Left kidney (tissue), 2 donors: Measurements from ENCODE around the gene EDARADD. TPM values are rescaled to one million over a fixed set of nuclear protein-coding genes. Genes with fewer than 3 reads are reported as not detected.

Experiments used
- DNase-seq: peaks from one replicate; pipeline ENCODE4 v3.0.0-alpha.2; 2013
- polyA plus RNA-seq: library from polyadenylated mRNA; unstranded; fragments of 120-200 nt; gene quantifications from one replicate; pipeline ENCODE4 v1.2.1, GENCODE V29; 2013; ENCODE audit not compliant: insufficient read length

EDARADD gene
- polyA plus RNA-seq, 1 donor = 8.2 TPM

- DNase-seq = no peak
Measured at GRCh38 chr1:236514703-236515442, 120.8 kb downstream of the EDARADD start.

- no peak for DNase-seq
Measured at GRCh38 chr1:236515443-236515958, 121.4 kb downstream of the EDARADD start.

GRCh38 chr1:236516929-236517704 is 123.0 kb downstream of the EDARADD start:
- no peak for DNase-seq

- no peak for DNase-seq
Measured at GRCh38 chr1:236518322-236518721, 124.2 kb downstream of the EDARADD start.

GRCh38 chr1:236520445-236521005 is 126.4 kb downstream of the EDARADD start:
- DNase-seq = no peak

GRCh38 chr1:236522937-236523703 is 129.0 kb downstream of the EDARADD start:
- DNase-seq = no peak

- peak; percentile 81 for DNase-seq
Measured at GRCh38 chr1:236523704-236524141, 129.6 kb downstream of the EDARADD start, which contains the start of gene LGALS8. Gene LGALS8 (plus strand): TSS chr1:236523982. CDS start chr1:236526071, 2,089 bp downstream.

GRCh38 chr1:236524142-236524894 is 130.2 kb downstream of the EDARADD start:
- DNase-seq = no peak

- no peak for DNase-seq
Measured at GRCh38 chr1:236524895-236525184, 130.8 kb downstream of the EDARADD start.

GRCh38 chr1:236526079-236526478 is 132.0 kb downstream of the EDARADD start:
- DNase-seq = no peak

GRCh38 chr1:236530286-236530685 is 136.2 kb downstream of the EDARADD start:
- DNase-seq = no peak

- DNase-seq = no peak
Measured at GRCh38 chr1:236530959-236531358, 136.9 kb downstream of the EDARADD start.

- DNase-seq = no peak
Measured at GRCh38 chr1:236532850-236533249, 138.8 kb downstream of the EDARADD start.

GRCh38 chr1:236534151-236534651 is 140.1 kb downstream of the EDARADD start:
- DNase-seq = no peak

Other genes starting within 250 kb of the EDARADD start
- gene ERO1B, start 112.3 kb upstream of the EDARADD start, polyA plus RNA-seq = 13.9 TPM
- 113 TPM for gene LGALS8, start 129.7 kb downstream of the EDARADD start, polyA plus RNA-seq
- gene HEATR1, start 210.2 kb downstream of the EDARADD start, polyA plus RNA-seq = 35.6 TPM